ENCODE results near the gene MYBPH.

GRCh38 chr1:203173011-203173555 is 2.5 kb downstream of the MYBPH start:
- TF ChIP-seq, protein P1, sequence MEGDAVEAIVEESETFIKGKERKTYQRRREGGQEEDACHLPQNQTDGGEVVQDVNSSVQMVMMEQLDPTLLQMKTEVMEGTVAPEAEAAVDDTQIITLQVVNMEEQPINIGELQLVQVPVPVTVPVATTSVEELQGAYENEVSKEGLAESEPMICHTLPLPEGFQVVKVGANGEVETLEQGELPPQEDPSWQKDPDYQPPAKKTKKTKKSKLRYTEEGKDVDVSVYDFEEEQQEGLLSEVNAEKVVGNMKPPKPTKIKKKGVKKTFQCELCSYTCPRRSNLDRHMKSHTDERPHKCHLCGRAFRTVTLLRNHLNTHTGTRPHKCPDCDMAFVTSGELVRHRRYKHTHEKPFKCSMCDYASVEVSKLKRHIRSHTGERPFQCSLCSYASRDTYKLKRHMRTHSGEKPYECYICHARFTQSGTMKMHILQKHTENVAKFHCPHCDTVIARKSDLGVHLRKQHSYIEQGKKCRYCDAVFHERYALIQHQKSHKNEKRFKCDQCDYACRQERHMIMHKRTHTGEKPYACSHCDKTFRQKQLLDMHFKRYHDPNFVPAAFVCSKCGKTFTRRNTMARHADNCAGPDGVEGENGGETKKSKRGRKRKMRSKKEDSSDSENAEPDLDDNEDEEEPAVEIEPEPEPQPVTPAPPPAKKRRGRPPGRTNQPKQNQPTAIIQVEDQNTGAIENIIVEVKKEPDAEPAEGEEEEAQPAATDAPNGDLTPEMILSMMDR (IDR thresholded peaks at IDR 0.05) = no peak
- TF ChIP-seq POLR2A (IDR thresholded peaks at IDR 0.05) = no peak

Data from right lobe of liver (tissue), 4 donors.